ENCODE data around the gene MYL10.

The MYL10 gene

DNA sequence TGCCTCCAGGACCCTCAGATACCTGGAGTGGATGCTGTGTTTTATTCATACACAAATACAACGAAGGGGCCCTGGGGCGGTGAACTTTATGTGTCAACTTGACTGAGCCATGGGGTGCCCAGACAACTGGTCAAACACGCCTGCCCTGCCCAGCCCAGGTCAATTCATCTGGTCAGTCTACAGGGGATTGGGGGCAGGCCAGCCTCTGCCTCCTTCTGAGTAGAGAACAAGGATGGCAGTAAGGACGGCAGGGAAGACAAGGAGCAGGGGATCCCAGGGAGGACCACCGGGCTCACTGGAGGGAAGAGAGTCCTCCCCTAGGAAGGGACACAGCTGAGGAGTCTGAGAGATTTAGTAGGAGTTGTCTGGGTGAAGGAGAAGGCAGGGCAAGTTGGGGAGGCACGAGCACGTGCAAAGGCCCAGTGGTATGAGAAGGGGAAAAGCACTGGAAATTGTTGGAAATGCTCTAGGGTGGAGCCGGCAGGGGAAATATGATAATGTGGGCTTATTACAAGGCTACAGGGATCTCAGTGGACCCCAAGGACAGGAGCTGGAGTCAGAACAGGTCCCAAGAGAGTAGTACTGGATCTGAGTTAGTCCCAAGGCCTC lies 63.4 kb downstream of the MYL10 start:
- Mint-ChIP-seq H3K36me3 (ENCODE audit: low read depth) (no peaks in the 10 kb centered on the region), H3K27ac (peak overlapping the region in 1 of 3 experiments; percentile 12), H3K27me3 (ENCODE audit: low read depth) (peaks cover 7% of the 10 kb centered on the region), H3K4me1 (no peaks in the 10 kb centered on the region), H3K4me3 (no peak overlapping the region), H3K9me3 (peaks cover 16% of the 10 kb centered on the region)
- TF ChIP-seq, protein P1, sequence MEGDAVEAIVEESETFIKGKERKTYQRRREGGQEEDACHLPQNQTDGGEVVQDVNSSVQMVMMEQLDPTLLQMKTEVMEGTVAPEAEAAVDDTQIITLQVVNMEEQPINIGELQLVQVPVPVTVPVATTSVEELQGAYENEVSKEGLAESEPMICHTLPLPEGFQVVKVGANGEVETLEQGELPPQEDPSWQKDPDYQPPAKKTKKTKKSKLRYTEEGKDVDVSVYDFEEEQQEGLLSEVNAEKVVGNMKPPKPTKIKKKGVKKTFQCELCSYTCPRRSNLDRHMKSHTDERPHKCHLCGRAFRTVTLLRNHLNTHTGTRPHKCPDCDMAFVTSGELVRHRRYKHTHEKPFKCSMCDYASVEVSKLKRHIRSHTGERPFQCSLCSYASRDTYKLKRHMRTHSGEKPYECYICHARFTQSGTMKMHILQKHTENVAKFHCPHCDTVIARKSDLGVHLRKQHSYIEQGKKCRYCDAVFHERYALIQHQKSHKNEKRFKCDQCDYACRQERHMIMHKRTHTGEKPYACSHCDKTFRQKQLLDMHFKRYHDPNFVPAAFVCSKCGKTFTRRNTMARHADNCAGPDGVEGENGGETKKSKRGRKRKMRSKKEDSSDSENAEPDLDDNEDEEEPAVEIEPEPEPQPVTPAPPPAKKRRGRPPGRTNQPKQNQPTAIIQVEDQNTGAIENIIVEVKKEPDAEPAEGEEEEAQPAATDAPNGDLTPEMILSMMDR (IDR thresholded peaks at IDR 0.05; ENCODE audit: unreplicated experiment in 3 of 3): no peak

- Mint-ChIP-seq H3K36me3 (ENCODE audit: low read depth) (no peaks in the 10 kb centered on the region), H3K27me3 (ENCODE audit: low read depth) (peaks cover 7% of the 10 kb centered on the region), H3K4me3 (no peak overlapping the region), H3K27ac (no peak overlapping the region), H3K4me1 (no peaks in the 10 kb centered on the region), H3K9me3 (peaks cover 14% of the 10 kb centered on the region)
- TF ChIP-seq, protein P1 (IDR thresholded peaks at IDR 0.05; ENCODE audit: unreplicated experiment in 3 of 3): no peak
These were observed 64.3 kb downstream of the MYL10 start for GRCh38 chr7:101564778-101565211.

GRCh38 chr7:101563943-101564777 lies 64.9 kb downstream of the MYL10 start:
- Mint-ChIP-seq H3K36me3 (ENCODE audit: low read depth) (no peaks in the 10 kb centered on the region), H3K9me3 (peaks cover 10% of the 10 kb centered on the region), H3K27me3 (ENCODE audit: low read depth) (peaks cover 7% of the 10 kb centered on the region), H3K27ac (peak overlapping the region in 2 of 3 experiments; percentile 13 to 15), H3K4me1 (no peaks in the 10 kb centered on the region), H3K4me3 (no peak overlapping the region)
- TF ChIP-seq, protein P1 (IDR thresholded peaks at IDR 0.05; ENCODE audit: unreplicated experiment in 3 of 3): no peak
